PC-3 (cell line): ENCODE data around the gene MDM1. TPM values are rescaled to one million over a fixed set of nuclear protein-coding genes. Genes with fewer than 3 reads are reported as not detected.

Experiments
- ATAC-seq: fragments of 200-7000 bp; cut with Tn5 transposase; 2 replicates; pipeline ENCODE4 v1.9.1; 2020; ENCODE audit warnings: mild to moderate bottlenecking, moderate library complexity
- Bru-seq: library from RNA; stranded (reverse); fragments of 400-500 nt; gene quantifications from one replicate; lab custom pipeline; 2021; lab: Mats Ljungman, UMichigan
- BruChase-seq, 2 experiments: library from RNA; stranded (reverse); fragments of 400-500 nt; gene quantifications; one replicate each; lab custom pipeline; 2021; lab: Mats Ljungman, UMichigan
- BruUV-seq: library from RNA; stranded (reverse); fragments of 400-500 nt; replicated peaks from 2 replicates; lab custom pipeline; 2021; lab: Mats Ljungman, UMichigan
- CTCF ChIA-PET: fragments of 300-600 bp; sonication (Branson Sonifier 250); formaldehyde crosslinking; loops from one replicate; lab custom pipeline; 2022; ENCODE audit warnings: antibody characterized with exemption; lab: Charles Lee
- POLR2A ChIA-PET: fragments of 300-600 bp; sonication (Branson Sonifier 250); formaldehyde crosslinking; loops from one replicate; lab custom pipeline; 2022; ENCODE audit warnings: antibody characterized with exemption; ENCODE audit not compliant: unreplicated experiment; lab: Charles Lee
- DNase-seq: peaks from one replicate; pipeline ENCODE4 v3.0.0-alpha.2; 2015
- H2AFZ ChIP-seq: fragments of 300-600 bp; sonication (generic); 2 replicates; pipeline ENCODE4 v1.6.0; 2016; ENCODE audit warnings: antibody characterized with exemption, low read length
- H3F3A ChIP-seq: fragments of 300-600 bp; sonication (generic); one replicate; pipeline ENCODE4 v1.6.0; 2017; ENCODE audit warnings: antibody characterized with exemption, low read length, control low read depth, mild to moderate bottlenecking; ENCODE audit not compliant: unreplicated experiment
- H3K27ac ChIP-seq: fragments of 300-600 bp; sonication (generic); 2 replicates; pipeline ENCODE4 v1.5.1; 2016; ENCODE audit warnings: mild to moderate bottlenecking, low read length
- H3K27me3 ChIP-seq: fragments of 300-600 bp; sonication (generic); 2 replicates; pipeline ENCODE4 v1.6.1; 2016; ENCODE audit warnings: low read length, mixed read lengths
- H3K36me3 ChIP-seq: fragments of 300-600 bp; sonication (generic); 2 replicates; pipeline ENCODE4 v1.6.1; 2016; ENCODE audit warnings: low read depth, mixed run types, low read length, mixed read lengths
- H3K4me1 ChIP-seq: fragments of 300-600 bp; sonication (generic); 2 replicates; pipeline ENCODE4 v1.5.1; 2016; ENCODE audit warnings: low read length; ENCODE audit not compliant: insufficient read depth
- H3K4me2 ChIP-seq: fragments of 300-600 bp; sonication (generic); 2 replicates; pipeline ENCODE4 v1.6.0; 2016; ENCODE audit warnings: low read length
- H3K4me3 ChIP-seq: fragments of 300-600 bp; sonication (generic); 2 replicates; pipeline ENCODE4 v1.5.1; 2016; ENCODE audit warnings: mild to moderate bottlenecking, low read length, mixed read lengths
- H3K79me2 ChIP-seq: fragments of 300-600 bp; sonication (generic); 2 replicates; pipeline ENCODE4 v1.6.1; 2017; ENCODE audit warnings: low read length, mixed read lengths
- H3K9ac ChIP-seq: fragments of 300-600 bp; sonication (generic); 2 replicates; pipeline ENCODE4 v1.6.0; 2016; ENCODE audit warnings: mild to moderate bottlenecking, low read length
- H3K9me2 ChIP-seq: fragments of 300-600 bp; sonication (generic); replicated peaks from 2 replicates; pipeline ENCODE4 v1.6.1; 2016; ENCODE audit warnings: mixed run types, low read length, mixed read lengths
- H3K9me3 ChIP-seq: fragments of 300-600 bp; sonication (generic); 2 replicates; pipeline ENCODE4 v1.6.1; 2016; ENCODE audit warnings: low read length, mixed read lengths
- H4K20me1 ChIP-seq: fragments of 300-600 bp; sonication (generic); 2 replicates; pipeline ENCODE4 v1.6.1; 2016; ENCODE audit warnings: low read length, mixed read lengths
- EZH2 ChIP-seq: fragments of 300-600 bp; sonication (generic); IDR thresholded peaks from one replicate; pipeline ENCODE4 v1.6.1; 2017; ENCODE audit warnings: antibody characterized with exemption, mild to moderate bottlenecking, low read length; ENCODE audit not compliant: unreplicated experiment
- EZH2phosphoT487 ChIP-seq: fragments of 300-600 bp; sonication (generic); IDR thresholded peaks from 2 replicates; pipeline ENCODE4 v1.6.1; 2018; ENCODE audit warnings: mild to moderate bottlenecking, antibody characterized with exemption, low read length, borderline replicate concordance
- intact Hi-C: fragments of 100-400 bp; cut with micrococcal nuclease; formaldehyde crosslinking; loops from 2 replicates; pipeline ENCODE4 v1.9.0; 2023
- long read RNA-seq: library from polyadenylated mRNA; unstranded; transcript quantifications from one replicate; pipeline ENCODE4 v2.0.0, GENCODE V29; 2021; ENCODE audit not compliant: unreplicated experiment
- total RNA-seq: library from RNA; depleted of rRNA; stranded (reverse); fragments of >200 nt; gene quantifications from 2 replicates; pipeline ENCODE4 v1.2.3, GENCODE V29; 2014; rRNA removed
- TF ChIP-seq, protein P1 (sequence below): fragments of 300-600 bp; sonication (generic); conservative IDR thresholded peaks from 2 replicates; pipeline ENCODE4 v1.5.1; 2017; ENCODE audit warnings: antibody characterized with exemption, low read depth, mild to moderate bottlenecking, low read length

Gene MDM1, protein sequence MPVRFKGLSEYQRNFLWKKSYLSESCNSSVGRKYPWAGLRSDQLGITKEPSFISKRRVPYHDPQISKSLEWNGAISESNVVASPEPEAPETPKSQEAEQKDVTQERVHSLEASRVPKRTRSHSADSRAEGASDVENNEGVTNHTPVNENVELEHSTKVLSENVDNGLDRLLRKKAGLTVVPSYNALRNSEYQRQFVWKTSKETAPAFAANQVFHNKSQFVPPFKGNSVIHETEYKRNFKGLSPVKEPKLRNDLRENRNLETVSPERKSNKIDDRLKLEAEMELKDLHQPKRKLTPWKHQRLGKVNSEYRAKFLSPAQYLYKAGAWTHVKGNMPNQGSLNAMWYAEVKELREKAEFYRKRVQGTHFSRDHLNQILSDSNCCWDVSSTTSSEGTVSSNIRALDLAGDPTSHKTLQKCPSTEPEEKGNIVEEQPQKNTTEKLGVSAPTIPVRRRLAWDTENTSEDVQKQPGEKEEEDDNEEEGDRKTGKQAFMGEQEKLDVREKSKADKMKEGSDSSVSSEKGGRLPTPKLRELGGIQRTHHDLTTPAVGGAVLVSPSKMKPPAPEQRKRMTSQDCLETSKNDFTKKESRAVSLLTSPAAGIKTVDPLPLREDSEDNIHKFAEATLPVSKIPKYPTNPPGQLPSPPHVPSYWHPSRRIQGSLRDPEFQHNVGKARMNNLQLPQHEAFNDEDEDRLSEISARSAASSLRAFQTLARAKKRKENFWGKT
- 10.4 and 19.2 TPM in 2 replicates for total RNA-seq
- Bru-seq, nascent RNA, result percentile 55 among the genes with signal in this experiment
- BruChase-seq, experiment 1, labeled RNA remaining after a 6-hour chase, result percentile 50 among the genes with signal in this experiment
- BruChase-seq, experiment 2, labeled RNA remaining after a 2-hour chase, result percentile 61 among the genes with signal in this experiment
- long read RNA-seq, partial matches to known transcripts, result 1 of 23 reads
- long read RNA-seq, other reads (novel, unspliced or antisense), result 11 of 23 reads

DNA sequence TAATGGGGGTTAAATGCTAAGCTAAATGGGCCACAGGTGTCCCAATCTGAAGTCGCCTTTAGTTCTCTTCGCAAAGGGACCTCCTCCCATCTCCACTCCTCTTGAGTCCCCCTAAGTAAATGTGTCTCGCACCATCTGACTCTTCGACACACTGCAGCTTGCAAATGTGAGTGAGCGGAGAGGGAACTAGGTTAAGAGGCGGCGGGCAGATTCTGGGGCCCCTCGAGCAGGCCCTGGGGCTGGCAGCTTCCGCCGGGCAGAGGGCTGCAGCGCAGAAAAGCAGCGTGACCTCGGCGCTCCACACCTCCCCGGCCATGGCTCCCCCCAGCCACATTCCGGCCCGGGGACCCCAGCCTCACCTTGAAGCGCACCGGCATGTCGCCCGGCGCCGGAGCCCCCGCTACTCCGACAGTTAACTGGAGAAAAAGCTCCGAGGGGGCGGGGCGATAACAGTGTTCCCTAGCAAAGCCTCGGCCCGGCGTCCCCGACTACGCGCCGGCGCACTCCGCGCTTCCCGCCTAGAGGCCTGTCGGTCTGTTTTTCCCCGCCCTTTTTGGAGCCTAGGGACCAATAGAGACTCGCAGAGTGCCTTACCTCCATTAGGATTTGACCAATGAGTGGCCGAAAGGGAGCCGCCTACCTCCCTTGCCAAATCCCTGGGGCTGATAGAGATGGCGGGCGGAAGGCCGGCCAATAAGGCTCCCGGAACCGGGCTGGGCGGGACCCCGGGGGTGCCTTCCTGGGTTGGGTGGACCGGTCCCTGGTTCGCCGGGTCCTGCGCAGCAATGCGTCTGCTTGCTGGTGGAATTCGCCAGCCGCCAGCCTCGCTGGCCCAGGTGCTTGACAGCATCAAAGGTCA is at the start of gene MDM1:
Gene MDM1 (minus strand): TSS at position 494 of the 859 bp plus-strand sequence. CDS start 117 bp downstream, at position 377.
- peaks cover 12% of the 10 kb centered on the region for H3K79me2 ChIP-seq
- intact Hi-C loops, result loop anchor here (2.0 to 5.0 kb wide), 2 partner anchors 279 to 345 kb away; partner anchors contain the start of gene RAP1B
- peak within 1 kb of the TSS; percentile 94 for H2AFZ ChIP-seq
- peak within 1 kb of the TSS; percentile 75 for H3K9ac ChIP-seq
- ChIA-PET CTCF (interaction anchor here (0.6 kb wide), 1 partner anchor 73 kb away, joined by 3 read pairs; no protein-coding TSS in a partner anchor), POLR2A (no interaction called here)
- H3K4me2 ChIP-seq, result peak within 1 kb of the TSS; percentile 93
- TF ChIP-seq EZH2phosphoT487 (no peak), EZH2 (no peak)
- TF ChIP-seq, protein P1, sequence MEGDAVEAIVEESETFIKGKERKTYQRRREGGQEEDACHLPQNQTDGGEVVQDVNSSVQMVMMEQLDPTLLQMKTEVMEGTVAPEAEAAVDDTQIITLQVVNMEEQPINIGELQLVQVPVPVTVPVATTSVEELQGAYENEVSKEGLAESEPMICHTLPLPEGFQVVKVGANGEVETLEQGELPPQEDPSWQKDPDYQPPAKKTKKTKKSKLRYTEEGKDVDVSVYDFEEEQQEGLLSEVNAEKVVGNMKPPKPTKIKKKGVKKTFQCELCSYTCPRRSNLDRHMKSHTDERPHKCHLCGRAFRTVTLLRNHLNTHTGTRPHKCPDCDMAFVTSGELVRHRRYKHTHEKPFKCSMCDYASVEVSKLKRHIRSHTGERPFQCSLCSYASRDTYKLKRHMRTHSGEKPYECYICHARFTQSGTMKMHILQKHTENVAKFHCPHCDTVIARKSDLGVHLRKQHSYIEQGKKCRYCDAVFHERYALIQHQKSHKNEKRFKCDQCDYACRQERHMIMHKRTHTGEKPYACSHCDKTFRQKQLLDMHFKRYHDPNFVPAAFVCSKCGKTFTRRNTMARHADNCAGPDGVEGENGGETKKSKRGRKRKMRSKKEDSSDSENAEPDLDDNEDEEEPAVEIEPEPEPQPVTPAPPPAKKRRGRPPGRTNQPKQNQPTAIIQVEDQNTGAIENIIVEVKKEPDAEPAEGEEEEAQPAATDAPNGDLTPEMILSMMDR, result no peak
- ATAC-seq (peak; percentile 95), DNase-seq (peak; percentile 99)
- H3K9me3 ChIP-seq, result no peaks in the 10 kb centered on the region
- no peaks in the 10 kb centered on the region for H3F3A ChIP-seq
- H3K27me3 ChIP-seq, result no peaks in the 10 kb centered on the region
- BruUV-seq, result TSS peak; percentile 46
- 0 out of 2 replicates have a peak, but pooled peaks cover 3% of the 10 kb centered on the region for H3K36me3 ChIP-seq
- H3K27ac ChIP-seq, result no peak within 1 kb of the TSS
- no peaks in the 10 kb centered on the region for H3K9me2 ChIP-seq
- H3K4me1 ChIP-seq, result peaks cover 22% of the 10 kb centered on the region
- peak within 1 kb of the TSS; percentile 83 for H3K4me3 ChIP-seq
- no peaks in the 10 kb centered on the region for H4K20me1 ChIP-seq

DNA sequence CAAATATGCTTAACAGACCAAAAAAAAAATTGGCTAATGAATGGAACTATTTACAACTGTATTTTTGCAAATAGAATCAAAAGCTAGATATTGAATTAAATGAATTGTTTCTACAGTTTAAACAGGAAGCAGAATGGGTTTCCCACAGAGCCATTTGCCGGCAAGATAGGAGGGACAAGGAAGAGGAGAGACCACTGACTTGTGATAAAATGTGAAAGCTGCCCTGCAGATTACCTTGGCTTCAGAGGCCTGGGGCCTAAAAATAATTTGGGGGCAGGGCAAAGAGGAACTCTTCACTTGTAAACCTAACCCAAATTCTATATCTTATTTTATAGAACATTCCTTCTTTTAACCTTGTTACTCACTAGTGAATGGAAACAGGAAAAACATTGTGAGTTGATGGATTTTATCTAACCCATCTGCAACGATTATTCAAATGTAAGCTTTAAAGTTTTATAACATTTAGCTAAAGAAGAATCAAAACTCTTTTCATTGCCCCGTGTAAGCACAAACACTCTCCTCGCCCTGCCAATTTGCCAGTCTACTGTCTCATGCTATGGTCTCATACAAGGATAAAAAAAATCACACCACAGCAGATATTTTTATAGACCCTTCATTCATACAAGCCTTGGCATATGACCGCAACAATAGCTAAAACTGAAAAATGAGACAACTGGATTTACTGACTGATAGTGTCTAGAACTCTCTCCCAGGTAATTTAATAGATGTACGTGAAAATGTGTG is 49.5 kb upstream of the MDM1 start:
- no peak overlapping the region for H3K4me3 ChIP-seq
- no peak overlapping the region for H2AFZ ChIP-seq
- H3K4me2 ChIP-seq, result no peak overlapping the region
- no peak; the same call in 1 of the 2 replicates for ATAC-seq
- POLR2A ChIA-PET, result no interaction called here
- H4K20me1 ChIP-seq, result no peaks in the 10 kb centered on the region
- no peak overlapping the region for H3K9ac ChIP-seq
- no peaks in the 10 kb centered on the region for H3K79me2 ChIP-seq
- H3K36me3 ChIP-seq, result no peaks in the 10 kb centered on the region
- H3K9me2 ChIP-seq, result no peaks in the 10 kb centered on the region
- CTCF ChIA-PET, result no interaction called here
- H3K9me3 ChIP-seq, result no peaks in the 10 kb centered on the region
- peaks cover 20% of the 10 kb centered on the region for H3K4me1 ChIP-seq
- intact Hi-C loops, result no loop called here
- BruUV-seq, result no TSS peak
- no peak for TF ChIP-seq EZH2
- TF ChIP-seq, protein P1, result no peak
- no peak for TF ChIP-seq EZH2phosphoT487
- H3F3A ChIP-seq, result no peaks in the 10 kb centered on the region
- no peak for DNase-seq
- no peak overlapping the region for H3K27ac ChIP-seq
- H3K27me3 ChIP-seq, result no peaks in the 10 kb centered on the region
